Stimulated activated CD4-positive, alpha-beta T cell treated with anti-CD3 and anti-CD28 coated beads, Interleukin-4, amount 100 ng/mL, for 48 hours (primary cell): ENCODE measurements around the gene TENM4.

Experiments
- DNase-seq, 2 donors: peaks; one replicate each; pipeline ENCODE4 v3.0.0-alpha.2; 2020; ENCODE audit warnings: low read depth in 2 of 2

TENM4 gene

DNA sequence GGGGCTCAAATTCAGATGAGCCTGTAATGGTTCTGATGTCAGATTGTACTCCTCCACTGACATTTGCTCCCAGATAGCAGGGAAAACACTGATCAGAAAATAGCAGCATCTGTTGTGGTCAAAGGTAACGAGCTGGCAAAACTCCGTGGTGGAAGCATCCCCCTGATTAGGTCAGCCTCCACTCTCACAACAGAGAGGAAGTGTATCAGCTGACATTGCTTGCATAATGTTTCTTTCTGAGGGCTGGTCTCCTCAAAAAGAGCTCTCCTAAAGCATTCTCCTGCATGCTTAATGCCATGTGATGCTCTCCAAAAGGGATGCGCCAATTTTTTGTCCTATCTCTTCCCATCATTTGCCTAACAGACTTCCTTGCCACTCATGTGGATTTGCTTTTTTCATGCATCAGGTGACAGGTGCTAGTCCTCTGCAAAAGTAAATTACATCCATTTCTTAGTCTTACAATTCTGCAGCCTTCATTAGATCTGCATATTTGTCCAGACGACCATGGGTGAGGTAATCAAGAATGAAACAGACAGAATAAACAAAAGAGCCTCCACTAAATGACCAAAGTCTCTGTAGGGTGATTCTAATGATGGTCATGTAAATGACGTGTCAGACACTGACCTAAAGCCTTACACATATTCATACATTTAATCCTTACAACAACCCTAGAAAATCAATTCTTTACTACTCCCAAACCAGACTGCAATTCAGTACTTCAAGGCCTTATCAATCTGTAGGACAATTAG, 6.4 kb upstream of the TENM4 start:
- DNase-seq: no peak

- DNase-seq: no peak
These were observed 4.1 kb upstream of the TENM4 start for GRCh38 chr11:79444923-79445322.

- DNase-seq: no peak
These were observed 638 bp upstream of the TENM4 start for GRCh38 chr11:79441461-79441875.

DNA sequence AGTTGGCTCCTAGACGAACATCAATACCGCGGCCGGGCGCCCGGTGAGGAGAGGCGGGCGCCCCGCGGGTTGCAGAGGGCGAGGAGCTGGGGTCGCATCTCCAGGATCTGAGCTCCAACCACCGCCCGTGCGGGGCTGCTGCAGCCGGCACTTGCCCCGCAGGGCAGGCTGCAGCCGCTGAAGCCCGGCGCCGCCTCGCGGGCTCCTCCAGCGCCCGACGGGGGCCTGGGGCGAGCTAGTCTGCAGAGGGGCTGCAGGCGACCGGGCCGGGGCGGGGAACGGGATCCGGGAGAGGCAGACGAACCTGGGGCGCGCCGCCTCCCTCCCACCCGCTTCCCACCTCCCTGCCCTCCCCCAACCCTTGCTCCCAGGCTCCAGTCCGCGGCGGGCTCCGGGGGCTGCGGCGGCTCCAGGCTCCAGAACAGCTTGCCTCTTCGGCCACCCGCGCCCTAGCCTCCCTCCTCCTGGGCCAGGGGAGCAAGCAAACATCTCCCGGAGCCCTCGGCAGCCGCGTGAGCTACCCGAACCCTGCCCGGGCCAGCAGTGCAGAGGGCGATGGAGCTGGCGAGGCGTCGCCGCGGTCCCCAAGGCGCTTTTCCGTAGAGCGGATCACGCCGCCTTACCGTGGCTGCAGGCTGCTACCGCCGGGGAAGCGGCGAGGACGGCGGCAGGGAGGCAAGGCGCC, 802 bp downstream of the TENM4 start:
- DNase-seq: no peak

DNA sequence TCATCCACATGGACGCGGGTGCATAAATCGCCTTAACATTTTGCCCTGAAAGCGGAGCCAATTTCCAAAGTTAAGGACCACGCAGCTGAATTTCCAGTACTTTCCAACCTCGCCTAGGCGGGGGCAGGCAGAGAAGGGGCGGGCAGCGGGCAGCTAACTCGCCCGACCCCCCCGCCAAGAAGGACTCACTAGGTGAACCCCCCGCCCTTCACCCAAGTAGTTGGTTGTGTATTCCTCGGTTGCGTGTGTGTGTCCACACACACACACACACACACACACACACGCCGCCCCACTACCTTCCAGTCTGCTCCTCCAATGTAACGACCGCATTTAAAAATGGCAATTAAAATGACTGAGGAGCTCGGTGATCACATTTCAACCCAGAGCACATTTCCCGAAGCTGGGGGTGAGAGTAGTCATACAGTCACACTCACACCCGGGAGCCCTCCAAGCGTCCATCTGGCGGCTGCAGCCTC, 1.4 kb downstream of the TENM4 start:
- no peak for DNase-seq

GRCh38 chr11:79438631-79439409, 2.0 kb downstream of the TENM4 start:
- no peak for DNase-seq

DNA sequence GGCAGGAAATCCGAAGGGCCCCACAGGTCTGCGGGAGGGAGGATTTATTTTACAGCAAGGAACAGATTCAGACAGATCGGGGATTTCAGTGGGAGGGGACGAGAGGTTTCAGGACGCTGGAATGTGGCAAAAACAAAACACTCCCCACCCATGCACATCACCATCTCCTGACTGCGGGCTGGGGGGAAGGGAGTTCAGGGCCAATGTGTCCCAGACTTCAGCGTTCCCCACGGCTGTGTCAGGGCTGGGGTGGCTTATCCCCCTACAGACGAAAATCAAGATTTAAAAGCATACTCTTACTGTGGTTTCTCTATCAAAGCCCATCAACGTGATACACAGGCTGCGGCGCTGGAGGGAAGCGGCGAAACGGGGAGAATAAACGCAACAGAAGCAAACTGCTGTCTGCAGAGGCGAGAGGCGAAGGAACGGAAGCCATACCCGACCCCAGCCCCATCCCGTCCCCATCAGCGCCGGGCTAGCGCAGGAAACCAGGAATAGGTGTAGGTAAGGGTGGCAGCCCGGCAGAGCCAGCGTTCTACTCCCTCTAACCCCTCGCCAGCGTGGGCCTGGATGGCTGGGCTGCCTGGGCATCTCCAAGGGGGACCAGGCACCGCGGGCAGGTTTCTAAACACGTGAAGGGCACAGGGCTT, 2.7 kb downstream of the TENM4 start:
- no peak for DNase-seq

DNA sequence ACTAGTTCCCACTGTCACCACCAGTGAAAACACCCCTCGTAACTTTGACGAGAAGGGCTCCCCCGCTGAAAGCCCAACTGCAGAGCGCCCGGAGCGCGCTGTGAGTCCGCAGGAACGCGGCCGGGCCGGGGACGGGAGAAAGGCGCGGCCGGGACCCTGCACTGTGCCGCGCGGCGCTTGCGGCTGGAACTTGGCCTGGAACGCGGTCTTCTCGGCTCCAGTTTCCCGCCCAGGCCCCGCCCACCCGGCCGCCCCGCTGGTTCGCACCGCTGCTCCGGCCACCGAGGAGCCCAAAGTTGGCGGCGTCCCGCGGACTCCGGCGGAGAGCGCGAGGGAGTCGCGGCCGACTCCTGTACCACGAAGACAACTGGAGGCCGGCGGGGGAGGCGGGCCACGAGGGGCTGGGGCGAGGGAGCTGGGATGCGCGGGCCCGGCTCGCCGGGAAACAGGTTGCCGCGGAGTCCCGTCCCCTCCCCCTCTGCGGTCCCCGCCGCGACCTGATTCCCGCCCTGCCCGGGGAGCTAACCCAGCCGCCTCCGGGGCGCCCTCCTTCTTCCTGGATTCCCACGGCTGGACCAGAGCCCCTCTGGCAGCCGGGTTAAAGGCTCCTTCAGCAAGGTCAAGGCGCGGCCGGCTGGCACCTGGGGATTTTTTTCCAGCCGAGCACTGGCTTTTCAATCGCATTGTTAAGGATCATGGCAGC, 3.4 kb downstream of the TENM4 start:
- DNase-seq: no peak

DNA sequence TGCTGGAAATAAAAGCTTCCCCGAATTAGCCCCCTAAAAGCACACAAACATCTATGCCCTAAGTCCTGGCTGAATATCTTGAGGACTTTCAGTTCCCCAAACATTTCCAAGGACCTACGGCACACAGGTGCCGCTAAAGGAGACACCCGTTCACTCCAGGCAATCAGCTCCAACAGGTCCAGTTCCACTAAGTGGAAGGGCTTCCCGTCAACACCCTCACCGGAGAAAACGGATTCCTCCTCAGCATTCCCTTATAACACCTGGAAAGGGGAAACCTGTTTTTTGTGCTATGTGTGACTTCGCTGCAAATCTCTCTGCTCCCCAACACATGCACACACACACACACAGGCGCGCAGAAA, 3.9 kb downstream of the TENM4 start:
- no peak for DNase-seq

DNA sequence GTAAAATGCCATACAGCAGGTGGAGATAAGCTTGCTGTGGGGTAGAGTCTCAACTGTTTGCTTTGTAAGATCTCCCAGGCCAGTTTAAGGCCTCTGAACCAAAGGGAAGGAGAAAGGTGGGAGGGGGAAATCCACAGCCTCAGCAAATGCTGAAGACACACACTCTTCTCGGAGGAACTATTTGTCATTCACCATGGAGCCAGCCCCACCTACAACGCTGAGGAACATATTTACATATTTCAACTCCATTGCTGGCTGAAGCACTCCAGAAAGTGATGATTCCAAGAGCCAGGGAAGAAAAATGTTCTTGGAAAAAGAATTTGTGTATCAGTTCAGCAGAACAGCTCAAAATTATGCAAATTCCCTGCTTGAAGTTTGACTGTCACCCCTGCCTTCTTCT, 6.5 kb downstream of the TENM4 start:
- DNase-seq: no peak

DNA sequence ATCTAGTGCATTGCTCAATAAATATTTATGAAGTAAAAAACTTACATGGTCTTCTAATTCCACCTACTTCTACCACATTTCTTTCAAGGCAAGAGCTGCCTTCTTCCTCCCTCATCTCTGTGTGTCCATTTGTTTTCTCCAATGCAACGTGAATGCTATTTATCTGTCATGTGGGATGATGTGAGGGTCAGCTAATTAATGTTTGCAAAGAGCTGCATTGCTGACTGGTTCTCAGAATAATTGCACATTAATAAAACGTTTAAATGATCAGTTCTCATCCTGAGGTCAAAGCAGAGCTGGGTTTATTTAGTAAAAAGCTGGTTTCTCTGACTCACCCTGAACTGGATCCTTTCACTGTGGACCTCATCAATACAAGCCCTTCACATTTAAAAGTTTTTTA, 8.7 kb downstream of the TENM4 start:
- DNase-seq: no peak

- DNase-seq: no peak
These were observed 9.3 kb downstream of the TENM4 start for GRCh38 chr11:79431535-79431934.

- no peak for DNase-seq
These were observed 10.6 kb downstream of the TENM4 start for GRCh38 chr11:79430280-79430679.

GRCh38 chr11:79428406-79428805, 12.4 kb downstream of the TENM4 start:
- no peak for DNase-seq

DNA sequence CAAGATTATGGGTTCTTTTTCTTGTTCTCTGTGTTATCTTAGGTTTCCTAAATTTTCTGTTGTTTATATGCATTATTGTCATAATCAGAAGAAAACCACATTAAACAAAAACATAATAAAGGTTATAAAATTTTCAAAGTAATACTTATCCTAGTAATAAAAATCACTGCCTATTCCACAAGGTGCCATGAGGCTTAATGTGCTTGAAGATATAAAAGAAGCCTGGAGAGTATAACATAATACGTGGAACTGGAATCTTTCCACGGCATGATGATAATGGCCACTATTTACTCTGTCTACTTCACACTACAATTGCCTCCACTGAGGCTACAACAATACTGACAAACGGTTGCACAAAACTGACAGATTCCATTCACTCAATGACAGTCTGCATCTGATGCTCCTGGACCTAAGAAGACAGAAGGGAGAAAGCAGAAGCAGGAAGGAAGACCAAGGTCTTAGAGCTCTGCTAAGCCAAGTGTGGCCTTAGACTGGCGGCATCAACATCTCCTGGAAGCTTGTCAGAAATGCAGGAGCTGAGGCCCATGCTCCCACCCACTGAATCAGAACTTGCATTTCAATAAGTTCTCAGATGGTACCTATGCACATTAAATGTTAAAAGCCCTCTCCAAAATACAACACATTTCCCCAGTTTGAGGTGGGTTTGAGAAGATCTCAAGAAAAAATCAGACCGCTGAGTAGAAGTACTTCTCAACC, 13.1 kb downstream of the TENM4 start:
- DNase-seq: no peak

- no peak for DNase-seq
These were observed 13.7 kb downstream of the TENM4 start for GRCh38 chr11:79427126-79427525.

DNA sequence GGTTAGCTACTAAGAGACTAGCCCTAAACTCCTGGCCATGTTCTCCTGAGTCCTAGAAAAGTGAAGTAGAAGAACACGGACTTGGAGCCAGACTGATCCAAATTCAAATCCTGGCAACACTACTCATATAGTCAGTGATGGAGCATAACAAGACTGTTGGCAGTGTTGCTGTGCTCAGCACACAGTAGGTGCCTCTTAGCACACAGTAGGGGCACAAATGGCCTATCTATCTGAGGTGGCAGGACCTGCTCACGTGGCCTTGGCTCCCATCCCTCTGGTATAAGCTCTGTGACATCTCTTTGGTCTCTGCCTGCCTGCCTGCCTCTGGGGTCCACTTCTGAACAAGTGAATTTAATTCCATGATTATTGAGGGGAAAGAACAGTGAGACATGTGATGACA, 15.4 kb downstream of the TENM4 start:
- DNase-seq: no peak

GRCh38 chr11:79423736-79424135, 17.1 kb downstream of the TENM4 start:
- DNase-seq: no peak

GRCh38 chr11:79422866-79423265, 18.0 kb downstream of the TENM4 start:
- DNase-seq: no peak

DNA sequence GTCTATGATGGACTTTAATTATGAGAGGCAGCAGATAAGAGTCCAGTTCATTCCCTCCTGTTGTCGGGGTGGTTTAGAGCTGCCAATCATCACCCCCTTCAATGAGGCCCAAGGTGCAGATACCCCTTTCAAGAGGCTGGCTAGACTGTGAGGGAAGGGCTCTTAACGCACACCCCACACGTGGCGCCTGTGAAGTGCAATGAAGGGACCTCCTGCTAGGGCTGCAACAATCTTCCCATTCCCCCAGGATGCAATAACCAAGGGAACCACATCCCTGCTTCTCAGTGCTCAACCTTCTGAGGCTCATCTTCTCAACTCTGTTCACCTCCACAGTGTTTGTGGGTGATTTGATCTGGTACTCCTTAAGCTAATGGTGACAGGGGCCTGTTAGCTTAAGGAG, 19.0 kb downstream of the TENM4 start:
- DNase-seq: no peak

DNA sequence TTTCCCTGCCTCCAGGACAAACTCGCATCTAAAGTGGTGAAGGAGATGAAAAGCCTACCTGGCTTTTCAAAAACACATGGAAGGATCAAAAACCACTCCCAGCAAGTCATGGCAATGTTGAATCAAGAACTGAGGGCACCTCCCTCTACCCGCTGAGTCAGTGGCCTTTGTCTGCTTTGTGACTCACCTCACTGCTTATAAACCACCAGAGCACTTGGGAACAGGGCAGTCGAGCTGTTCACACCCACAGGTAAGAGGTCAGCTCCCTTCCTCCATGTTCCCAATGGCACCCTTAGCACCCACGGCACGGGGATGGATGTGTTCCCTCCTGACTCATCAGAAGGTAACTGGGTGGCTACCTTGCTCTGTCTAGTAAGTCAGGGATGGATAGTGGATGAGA, 21.7 kb downstream of the TENM4 start:
- no peak for DNase-seq
